Middle frontal gyrus (tissue), 1 donor: ENCODE measurements around the gene CSH2.

Source experiments
- DNase-seq: peaks from one replicate; pipeline ENCODE4 v3.0.0-alpha.2; 2015; ENCODE audit warnings: low spot score; ENCODE audit errors: extremely low spot score

Gene CSH2

GRCh38 chr17:63834431-63835166 is 38.9 kb downstream of the CSH2 start:
- peak; percentile 46 for DNase-seq

DNA sequence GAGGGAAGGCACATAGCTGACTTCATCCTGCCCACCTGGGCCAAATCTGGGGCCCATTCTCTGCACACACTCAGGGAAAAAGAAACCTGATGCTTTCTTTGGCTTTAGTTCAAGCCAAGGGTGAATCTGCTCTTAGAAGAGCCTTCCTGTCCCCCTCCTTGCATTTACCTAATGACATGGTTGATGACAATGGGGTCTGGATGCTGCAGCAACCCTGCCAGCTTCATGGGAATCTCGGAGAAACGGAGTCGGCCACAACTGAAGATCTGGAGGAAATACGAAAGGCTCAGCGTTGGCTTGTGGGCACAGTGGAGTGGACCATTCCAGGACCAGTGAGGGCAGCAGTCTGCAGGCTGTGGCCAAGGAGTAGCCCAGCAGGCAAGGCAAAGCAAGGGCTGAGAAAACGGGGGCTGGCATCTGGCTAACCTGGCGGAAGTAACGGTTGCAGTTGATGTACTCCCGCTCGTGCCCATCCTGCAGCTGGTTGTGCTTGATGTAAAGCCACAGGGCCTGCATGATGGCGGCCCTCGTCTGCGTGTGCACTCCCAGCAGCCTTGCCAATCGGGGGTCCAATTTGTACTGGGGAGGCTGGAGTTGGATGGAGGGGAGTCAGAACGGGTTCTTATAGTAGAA is 39.6 kb downstream of the CSH2 start:
- no peak for DNase-seq

DNA sequence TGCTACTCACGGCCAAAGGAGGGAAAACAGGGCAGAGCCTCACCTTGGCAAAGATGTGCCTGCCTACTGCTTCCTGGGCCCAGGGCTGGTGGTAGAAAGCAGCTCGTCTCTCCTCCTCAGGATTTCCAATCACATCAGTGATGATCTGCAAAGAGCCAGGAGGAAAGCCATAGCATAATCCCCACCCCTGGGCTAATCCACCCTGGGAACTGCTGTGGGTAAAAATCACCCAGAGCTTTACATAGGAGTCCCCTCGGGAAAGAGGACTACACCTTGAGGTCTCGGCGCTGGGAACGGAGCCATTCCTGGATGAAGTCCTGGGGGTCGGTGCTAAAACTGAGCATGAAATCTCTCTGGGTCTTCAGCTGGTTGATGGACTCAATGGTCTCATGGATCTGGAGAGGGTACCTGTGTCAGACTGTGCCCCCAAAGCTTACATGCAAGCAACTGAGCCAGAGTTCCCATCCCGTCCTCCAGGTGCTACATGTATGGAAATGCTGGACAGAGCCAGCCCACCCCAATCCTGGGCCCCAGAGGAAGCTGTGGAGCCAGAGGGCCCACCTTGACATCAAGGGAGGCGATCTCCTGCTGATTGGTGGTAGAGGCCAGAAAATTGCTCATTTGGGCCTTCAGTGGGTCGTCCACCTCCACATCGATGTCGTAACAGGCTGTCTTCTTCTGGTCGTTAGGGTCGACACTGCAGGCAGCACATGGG is 40.3 kb downstream of the CSH2 start:
- DNase-seq: no peak

DNA sequence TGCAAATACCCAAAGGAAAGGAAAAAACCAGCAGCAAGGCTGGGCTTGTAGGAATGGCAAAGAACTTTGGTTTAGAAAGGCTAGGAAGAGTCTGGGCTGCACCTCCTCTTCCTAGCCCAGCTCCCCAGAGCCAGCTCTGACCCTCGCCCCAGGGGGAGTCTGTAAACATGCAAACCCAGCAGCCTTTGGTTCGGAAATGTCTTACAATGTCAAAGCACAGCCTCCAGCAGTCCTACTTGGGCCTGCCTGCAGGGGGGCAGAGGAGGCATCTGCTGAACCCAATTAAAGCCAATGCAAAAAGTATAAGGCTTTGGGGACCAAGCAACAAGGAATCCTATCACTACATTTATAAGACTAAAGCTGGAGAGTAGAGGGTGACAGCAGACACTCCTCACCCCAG is 41.0 kb downstream of the CSH2 start:
- no peak for DNase-seq

GRCh38 chr17:63832014-63832413 is 41.5 kb downstream of the CSH2 start:
- DNase-seq: no peak

GRCh38 chr17:63831505-63831904 is 42.0 kb downstream of the CSH2 start:
- no peak for DNase-seq

GRCh38 chr17:63830904-63831491 is 42.5 kb downstream of the CSH2 start:
- no peak for DNase-seq

GRCh38 chr17:63830278-63830677 is 43.2 kb downstream of the CSH2 start:
- no peak for DNase-seq

- DNase-seq: no peak
Observed at GRCh38 chr17:63828936-63829335, 44.5 kb downstream of the CSH2 start.

- DNase-seq: no peak
Observed at GRCh38 chr17:63827801-63828221, 45.7 kb downstream of the CSH2 start.

DNA sequence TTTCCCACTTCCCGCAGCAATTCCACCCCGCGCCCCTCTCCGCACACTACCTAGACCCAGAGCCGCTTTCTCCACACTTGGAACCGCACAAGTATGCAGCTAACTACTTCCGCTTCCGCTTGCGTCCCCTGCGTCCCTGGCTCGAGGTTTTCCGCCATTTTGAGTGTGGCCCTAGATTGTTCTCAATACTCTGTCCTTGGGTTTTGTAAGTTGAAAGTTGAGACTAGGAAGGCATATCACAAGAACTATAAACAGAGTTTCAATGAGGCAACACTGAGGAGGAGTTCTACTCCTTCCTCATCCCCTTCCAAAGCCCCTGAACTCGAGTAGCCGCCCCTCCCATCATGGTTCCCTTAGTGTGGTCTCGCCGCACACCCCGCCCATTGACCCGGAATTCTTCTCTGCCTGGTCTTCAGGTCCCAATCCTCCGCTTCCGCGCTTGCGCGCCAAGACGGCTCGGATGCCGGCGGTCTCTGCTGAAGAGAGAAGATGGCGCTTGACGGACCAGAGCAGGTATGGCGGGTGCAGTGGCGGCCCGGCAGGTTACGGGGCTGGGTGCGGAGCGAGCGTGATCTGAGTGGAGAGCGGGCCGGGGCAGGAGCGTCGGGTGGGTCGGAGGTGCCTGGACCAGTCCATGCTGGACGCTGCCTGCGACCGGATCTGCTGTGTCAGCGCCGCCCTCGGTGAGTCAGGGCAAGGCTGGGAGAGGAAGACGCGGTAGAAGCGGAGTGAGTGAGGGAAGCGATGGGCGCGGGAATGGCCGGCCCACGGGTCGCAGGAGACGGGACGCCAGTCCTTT is 46.3 kb downstream of the CSH2 start, which contains the start of the genes FTSJ3 and PSMC5:
FTSJ3 (minus strand) TSS at position 662 of the 799 bp plus-strand sequence. CDS start 761 bp downstream, outside the sequence.
PSMC5 (plus strand) TSS at position 430 of the 799 bp plus-strand sequence; CDS start at position 490, 60 bp downstream.
- DNase-seq: peak; percentile 95

GRCh38 chr17:63826468-63827001 is 46.9 kb downstream of the CSH2 start:
- DNase-seq: no peak

DNA sequence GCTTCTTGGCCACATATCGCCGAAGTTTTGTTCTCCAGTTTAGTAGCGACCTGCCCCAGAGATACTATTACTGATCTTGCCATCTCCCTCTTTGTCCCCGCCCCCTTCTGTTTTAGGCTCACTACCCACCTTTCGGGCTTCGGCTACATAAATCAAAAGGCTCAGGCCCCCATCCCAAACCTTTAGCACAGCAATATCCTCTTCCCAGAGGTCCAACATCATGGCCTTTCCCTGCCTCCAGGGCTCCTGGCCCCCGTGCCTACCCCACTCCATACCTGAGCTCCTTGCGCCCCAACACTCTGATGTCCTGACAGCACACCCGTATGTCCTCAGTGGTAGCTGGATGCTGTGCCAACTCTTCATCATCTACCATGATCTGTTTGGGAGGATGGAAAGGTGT is 49.1 kb downstream of the CSH2 start:
- no peak for DNase-seq

GRCh38 chr17:63823659-63824331 is 49.7 kb downstream of the CSH2 start:
- DNase-seq: no peak

DNA sequence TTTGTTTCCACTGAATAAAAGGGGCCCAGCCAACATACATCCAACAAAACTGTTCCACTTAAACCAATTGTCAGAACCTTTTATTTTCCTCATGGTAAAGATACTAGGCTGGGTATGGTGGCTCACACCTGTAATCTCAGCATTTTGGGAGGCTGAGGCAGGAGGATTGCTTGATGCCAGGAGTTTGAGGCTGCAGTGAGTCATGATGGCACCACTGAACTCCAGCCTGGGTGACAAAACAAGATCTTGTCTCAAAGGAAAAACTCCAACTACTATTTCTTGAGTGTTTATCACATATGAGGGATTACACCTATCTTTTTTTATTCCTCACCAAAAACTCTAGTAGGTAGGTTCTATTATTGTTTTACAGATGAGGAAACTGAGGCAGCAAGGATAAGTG is 50.9 kb downstream of the CSH2 start:
- no peak for DNase-seq
